Activated effector memory CD4-positive, alpha-beta T cell treated with anti-CD3 and anti-CD28 coated beads, Interleukin-2, amount 50 U/mL, for 16 hours (primary cell): ENCODE results near the gene PIK3CB.
"Not testable (repeated sequence)": the region's sequence is repeated elsewhere in the genome, so short reads cannot be mapped to it uniquely, and the experiment has no call there.

ENCODE experiments used
- DNase-seq: peaks from one replicate; pipeline ENCODE4 v3.0.0-alpha.2; 2020

Gene PIK3CB

GRCh38 chr3:138802223-138802622 is 32.5 kb downstream of the PIK3CB start:
- DNase-seq = not testable (repeated sequence)

DNA sequence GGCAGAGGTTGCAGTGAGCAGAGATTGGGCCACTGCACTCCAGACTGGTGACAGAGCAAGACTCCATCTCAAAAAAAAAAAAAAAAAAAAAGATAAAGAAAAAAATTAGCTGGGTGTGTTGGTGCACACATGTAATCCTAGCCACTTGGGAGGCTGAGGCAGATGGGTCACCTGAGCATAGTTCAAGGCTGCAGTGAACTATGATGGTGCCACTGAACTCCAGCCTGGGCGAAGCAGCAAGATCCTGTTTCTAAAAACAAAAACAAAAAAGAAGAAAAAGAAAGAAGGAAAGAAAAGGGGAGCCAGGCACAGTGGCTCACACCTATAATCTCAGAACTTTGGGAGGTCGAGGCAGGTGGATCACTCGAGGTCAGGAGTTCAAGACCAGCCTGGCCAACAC is 32.9 kb downstream of the PIK3CB start:
- DNase-seq = no peak

GRCh38 chr3:138800248-138800647 is 34.5 kb downstream of the PIK3CB start:
- DNase-seq = no peak

DNA sequence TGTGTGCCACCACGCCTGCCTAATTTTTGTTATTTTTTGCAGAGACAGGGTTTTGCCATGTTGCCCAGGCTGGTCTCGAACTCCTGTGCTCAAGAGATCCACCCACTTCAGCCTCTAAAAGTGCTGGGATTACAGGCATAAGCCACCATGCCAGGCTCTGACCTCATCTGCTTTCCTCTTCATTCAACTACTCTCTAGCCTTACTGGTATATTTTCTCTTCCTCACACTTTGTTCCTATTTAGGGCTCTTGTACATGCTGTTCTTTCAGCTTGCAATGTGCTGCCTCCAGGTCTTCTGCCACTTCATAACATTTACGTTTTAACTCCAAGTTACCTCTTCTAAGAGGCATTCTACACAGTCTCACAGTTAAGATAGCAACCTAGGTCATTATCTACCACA is 34.9 kb downstream of the PIK3CB start:
- no peak for DNase-seq

GRCh38 chr3:138797508-138798038 is 37.2 kb downstream of the PIK3CB start:
- no peak for DNase-seq

- no peak for DNase-seq
These were observed 38.0 kb downstream of the PIK3CB start for GRCh38 chr3:138796761-138797160.

- DNase-seq = no peak
These were observed 47.9 kb downstream of the PIK3CB start for GRCh38 chr3:138786788-138787271.

DNA sequence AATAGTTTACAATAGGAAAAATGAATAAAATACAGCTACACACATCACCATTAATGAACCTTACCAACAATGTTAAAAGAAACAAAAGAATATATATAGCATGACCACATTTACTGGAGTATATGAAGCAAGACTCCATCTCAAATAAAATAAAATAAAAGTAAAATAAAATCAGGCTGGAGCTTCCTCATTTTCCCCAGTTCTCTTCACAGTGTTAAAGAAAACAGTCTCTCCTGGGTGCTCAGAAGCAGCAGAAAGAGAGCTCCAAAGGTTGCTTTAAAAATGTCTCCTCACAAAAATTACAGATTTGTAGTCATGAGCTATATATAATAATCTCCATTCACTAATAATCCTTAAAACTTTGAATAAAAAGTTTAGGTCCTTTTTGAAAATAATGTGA is 48.8 kb downstream of the PIK3CB start:
- no peak for DNase-seq

DNA sequence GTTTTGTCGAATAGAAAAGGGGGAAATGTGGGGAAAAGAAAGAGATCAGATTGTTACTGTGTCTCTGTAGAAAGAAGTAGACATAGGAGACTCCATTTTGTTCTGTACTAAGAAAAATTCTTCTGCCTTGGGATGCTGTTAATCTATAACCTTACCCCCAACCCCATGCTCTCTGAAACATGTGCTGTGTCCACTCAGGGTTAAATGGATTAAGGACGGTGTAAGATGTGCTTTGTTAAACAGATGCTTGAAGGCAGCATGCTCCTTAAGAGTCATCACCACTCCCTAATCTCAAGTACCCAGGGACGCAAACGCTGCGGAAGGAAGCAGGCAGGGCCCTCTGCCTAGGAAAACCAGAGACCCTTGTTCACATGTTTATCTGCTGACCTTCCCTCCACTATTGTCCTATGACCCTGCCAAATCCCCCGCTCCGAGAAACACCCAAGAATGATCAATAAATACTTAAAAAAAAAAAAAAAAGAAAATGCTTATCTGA is 49.3 kb downstream of the PIK3CB start:
- not testable (repeated sequence) for DNase-seq

DNA sequence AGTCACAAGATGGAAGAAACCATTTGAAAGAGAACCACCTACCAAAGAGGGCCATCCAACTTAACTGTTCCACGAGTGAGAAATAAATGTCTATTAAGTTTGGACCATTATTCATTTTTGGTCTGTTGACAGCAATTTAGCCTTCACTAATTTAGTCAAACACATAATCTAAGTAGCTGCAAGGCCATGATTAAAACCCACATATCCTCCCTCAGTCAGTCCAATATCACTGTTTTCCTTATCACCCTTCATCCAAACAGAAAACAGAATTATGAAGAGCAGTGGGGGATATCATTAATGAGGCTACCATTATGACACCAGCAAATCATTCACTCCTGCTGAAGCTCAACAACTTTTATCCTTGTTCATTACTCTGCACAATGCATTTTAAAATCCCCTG is 52.0 kb downstream of the PIK3CB start:
- DNase-seq = no peak

DNA sequence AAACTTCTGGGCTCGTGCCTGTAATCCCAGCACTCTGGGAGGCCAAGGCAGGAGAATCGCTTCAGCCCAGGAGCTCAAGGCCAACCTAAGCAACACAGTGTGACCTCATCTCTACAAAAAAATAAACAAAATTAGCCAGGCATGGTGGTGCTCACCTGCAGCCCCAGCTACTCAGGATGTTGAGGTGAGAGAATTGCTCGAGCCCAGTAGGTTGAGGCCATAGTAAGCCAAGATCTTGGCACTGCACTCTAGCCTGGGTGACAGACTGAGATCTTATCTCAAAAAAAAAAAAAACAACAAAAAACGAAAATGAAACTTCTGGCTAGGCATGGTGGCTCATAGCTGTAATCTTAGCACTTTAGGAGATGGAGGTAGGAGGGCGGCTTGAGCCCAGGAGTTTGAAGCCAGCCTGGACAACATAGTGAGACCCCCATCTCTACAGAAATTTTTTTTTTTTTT is 53.7 kb downstream of the PIK3CB start:
- DNase-seq = peak; percentile 76

DNA sequence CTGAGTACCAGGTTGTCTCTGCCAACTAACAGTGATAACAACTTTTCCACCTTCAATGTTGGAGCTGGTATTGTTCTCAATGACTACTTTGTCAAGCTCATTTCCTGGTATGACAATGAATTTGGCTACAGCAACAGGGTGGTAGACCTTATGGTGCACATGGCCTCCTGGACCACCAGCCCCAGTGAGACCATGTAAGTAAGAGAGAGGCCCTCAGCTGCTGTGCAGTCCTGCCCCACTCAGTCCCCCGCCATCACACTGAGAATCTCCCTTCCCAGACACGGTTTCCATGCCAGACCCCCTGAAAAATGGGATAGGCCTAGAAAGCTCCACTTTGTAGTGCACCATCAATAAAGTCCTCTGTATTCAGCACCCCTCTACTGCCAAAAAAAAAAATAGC is 56.1 kb downstream of the PIK3CB start:
- DNase-seq = no peak

- peak; percentile 43 for DNase-seq
These were observed 57.8 kb downstream of the PIK3CB start for GRCh38 chr3:138776961-138777360.

DNA sequence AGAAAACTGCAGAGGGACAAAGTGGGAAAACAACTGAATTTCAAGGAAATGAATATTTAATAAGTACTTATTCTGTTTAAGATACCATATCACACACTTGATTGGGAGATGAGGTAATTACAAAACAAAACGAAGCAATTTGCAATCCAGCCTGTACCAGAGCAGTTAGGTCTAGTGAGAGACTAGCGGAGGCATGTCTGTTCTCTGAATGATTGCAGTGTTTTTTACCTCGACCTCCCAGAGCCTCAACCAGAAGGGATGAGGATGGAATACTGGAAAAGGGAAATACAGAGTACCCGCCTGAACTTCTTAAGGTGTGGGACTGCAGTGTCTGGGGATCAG is 59.5 kb downstream of the PIK3CB start:
- no peak for DNase-seq

DNA sequence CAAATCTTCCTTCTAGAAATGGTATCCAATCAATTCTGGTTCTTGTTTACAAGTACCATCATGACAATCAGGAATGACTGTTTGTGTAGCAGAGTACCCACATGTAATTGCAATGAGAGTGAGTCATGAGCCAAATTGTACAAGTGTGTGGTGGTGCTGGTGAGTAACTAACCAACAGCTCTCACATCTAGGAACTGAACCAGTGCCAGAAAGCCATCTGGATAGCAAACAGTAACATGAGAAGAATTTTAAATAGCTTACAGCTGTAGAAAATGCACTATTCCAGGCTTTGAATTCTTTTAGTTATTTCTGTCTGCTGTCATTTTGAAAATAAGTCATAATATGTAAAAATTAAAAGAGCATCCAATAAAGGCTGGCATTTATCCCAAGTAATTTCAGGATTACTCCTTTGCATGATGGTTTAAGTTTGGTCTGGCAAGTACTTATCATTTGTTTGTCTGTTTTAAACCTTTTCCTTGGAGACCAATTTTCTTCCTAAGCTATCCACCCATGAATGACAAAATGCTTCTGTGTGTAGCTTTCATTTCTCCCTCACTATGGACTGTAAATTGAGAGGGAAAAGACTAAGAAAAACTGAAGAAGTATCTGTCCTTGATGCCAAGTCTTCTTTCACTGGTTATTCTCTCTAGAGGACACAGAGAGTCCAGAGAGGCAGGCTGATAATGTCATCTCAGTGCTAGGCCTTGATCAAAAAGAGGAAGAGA is 60.0 kb downstream of the PIK3CB start:
- peak; percentile 57 for DNase-seq

- no peak for DNase-seq
These were observed 63.1 kb downstream of the PIK3CB start for GRCh38 chr3:138771585-138771984.

DNA sequence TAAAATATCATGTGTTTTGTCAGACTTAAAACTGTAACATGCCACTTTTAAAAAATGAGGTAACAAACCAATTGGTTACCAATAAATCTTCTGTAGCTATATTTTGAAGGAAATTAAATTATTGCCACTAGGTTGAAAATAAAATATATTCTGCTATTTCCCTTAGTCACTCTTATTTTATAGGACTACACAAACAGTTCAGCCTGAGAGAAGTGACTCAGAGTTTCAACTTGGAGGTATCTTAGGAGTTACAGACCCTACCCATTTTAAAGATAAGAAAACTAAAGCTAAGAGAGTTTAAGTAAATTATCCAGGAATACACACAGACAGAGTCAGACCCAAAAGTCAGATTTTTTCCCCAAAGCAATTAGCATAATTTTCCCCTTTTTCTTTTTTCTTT is 65.1 kb downstream of the PIK3CB start:
- no peak for DNase-seq

GRCh38 chr3:138768946-138769345 is 65.8 kb downstream of the PIK3CB start:
- no peak for DNase-seq

GRCh38 chr3:138768125-138768524 is 66.6 kb downstream of the PIK3CB start:
- no peak for DNase-seq

- no peak for DNase-seq
These were observed 67.1 kb downstream of the PIK3CB start for GRCh38 chr3:138767498-138768104.

DNA sequence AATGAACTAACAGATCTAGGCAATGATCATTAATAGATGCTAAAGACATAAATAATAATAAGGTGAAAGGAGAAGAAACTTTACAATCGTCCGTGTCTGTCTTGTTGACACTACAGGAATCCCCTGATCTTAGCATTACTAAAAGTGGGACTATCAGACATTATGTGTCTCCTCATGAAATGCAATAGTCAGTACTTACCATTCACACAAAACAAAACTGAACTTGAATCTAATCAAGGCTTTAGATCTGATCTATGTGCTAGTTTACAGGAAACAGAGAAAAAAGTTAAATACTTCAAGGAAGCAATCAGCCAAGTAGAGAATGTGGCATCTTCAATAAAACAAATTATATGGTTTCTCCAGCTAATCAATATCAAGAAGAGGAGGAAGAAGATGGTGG is 73.7 kb downstream of the PIK3CB start:
- no peak for DNase-seq

GRCh38 chr3:138748190-138748589 is 86.5 kb downstream of the PIK3CB start:
- DNase-seq = no peak

DNA sequence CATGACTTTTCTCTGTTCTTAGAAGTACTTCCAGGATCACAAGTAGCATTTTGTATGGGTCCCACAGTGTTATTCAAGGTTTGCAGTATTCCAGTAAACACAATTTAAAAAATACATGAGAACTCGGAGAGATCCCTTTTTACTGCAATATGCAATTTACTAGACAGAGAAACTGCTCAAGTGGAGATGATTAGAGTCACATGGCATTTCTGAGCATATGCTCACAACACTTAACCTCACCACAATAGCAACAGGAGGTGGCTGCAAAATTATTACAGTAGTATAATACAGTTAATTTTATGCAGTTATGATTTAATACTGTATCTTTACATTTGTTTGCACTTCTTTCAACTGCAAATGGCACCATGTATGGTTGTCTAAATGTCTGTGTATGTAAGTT is 87.5 kb downstream of the PIK3CB start:
- DNase-seq = no peak

DNA sequence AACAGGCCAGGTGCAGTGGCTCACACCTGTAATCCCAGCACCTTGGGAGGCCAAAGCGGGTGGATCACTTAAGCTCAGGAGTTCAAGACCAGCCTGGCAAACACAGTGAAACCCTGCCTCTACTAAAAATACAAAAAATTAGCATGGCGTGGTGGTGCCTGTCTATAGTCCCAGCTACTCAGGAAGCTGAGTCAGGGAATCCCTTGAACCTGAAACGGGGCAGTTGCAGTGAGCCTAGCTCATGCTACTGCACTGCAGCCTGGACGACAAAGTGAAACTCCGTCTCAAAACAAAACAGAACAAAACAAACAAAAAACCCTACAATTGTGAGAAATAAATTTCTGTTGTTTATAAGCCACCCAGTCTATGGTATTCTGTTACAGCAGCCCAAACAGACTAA is 94.7 kb downstream of the PIK3CB start:
- DNase-seq = no peak
